ENCODE data around the gene NR1H2.

DNA sequence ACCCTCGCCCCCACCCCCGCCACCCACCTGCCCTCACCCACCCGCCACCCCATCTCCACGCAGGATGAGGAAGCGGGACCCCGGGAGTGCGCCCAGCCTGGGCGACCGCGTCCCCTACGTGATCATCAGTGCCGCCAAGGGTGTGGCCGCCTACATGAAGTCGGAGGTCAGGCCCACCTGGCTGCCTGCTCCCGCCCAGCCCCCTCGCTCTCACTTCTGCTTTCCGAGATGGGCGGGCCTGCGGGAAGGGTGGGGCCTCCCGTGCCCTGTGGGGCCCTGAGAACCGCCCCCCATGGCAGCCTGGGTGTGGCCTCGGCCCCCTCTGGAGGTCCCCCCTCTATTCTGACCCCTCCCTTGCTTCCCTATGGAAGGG lies 39.4 kb downstream of the NR1H2 start:
- TF ChIP-seq, protein P1, sequence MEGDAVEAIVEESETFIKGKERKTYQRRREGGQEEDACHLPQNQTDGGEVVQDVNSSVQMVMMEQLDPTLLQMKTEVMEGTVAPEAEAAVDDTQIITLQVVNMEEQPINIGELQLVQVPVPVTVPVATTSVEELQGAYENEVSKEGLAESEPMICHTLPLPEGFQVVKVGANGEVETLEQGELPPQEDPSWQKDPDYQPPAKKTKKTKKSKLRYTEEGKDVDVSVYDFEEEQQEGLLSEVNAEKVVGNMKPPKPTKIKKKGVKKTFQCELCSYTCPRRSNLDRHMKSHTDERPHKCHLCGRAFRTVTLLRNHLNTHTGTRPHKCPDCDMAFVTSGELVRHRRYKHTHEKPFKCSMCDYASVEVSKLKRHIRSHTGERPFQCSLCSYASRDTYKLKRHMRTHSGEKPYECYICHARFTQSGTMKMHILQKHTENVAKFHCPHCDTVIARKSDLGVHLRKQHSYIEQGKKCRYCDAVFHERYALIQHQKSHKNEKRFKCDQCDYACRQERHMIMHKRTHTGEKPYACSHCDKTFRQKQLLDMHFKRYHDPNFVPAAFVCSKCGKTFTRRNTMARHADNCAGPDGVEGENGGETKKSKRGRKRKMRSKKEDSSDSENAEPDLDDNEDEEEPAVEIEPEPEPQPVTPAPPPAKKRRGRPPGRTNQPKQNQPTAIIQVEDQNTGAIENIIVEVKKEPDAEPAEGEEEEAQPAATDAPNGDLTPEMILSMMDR (IDR thresholded peaks at IDR 0.05), result no peak
- TF ChIP-seq POLR2A (IDR thresholded peaks at IDR 0.05), result no peak

Data from tibial nerve (tissue), 3 donors.